Epithelial cell of proximal tubule (primary cell): ENCODE measurements around the gene PCP4L1. TPM values are rescaled to one million over a fixed set of nuclear protein-coding genes. Genes with fewer than 3 reads are reported as not detected.
"Not testable (repeated sequence)": the region's sequence is repeated elsewhere in the genome, so short reads cannot be mapped to it uniquely, and the experiment has no call there.

Source experiments
- DNase-seq: peaks from one replicate; pipeline ENCODE4 v3.0.0-alpha.2; 2011; ENCODE audit warnings: low read depth
- H3K4me3 ChIP-seq: 2 replicates; pipeline ENCODE4 v1.5.1; 2011; ENCODE audit warnings: low read depth, mild to moderate bottlenecking, low read length
- CTCF ChIP-seq: conservative IDR thresholded peaks from 2 replicates; pipeline ENCODE4 v1.5.1; 2012; ENCODE audit warnings: low read depth, mild to moderate bottlenecking, low read length
- total RNA-seq: library from RNA; depleted of rRNA; stranded (reverse); fragments of >200 nt; gene quantifications from 2 replicates; pipeline ENCODE4 v1.2.3, GENCODE V29; 2015

PCP4L1 gene
- total RNA-seq, 1 donor from 2014 or later: 0.35 TPM

- no peak for TF ChIP-seq CTCF
- no peak for DNase-seq
- no peak overlapping the region for H3K4me3 ChIP-seq
Observed at GRCh38 chr1:161307230-161307768, 48.8 kb downstream of the PCP4L1 start.

- H3K4me3 ChIP-seq: no peak overlapping the region
- DNase-seq: no peak
- no peak for TF ChIP-seq CTCF
Observed at GRCh38 chr1:161307892-161308638, 49.5 kb downstream of the PCP4L1 start.

- no peak for TF ChIP-seq CTCF
- H3K4me3 ChIP-seq: no peak within 1 kb of the TSS
- DNase-seq: no peak
Observed at GRCh38 chr1:161309868-161310267, 51.3 kb downstream of the PCP4L1 start, which contains the start of gene MPZ. Gene MPZ (minus strand): TSS chr1:161309968. CDS start chr1:161309905, 63 bp downstream.

- no peak overlapping the region for H3K4me3 ChIP-seq
- TF ChIP-seq CTCF: no peak
- DNase-seq: peak; percentile 78
Observed at GRCh38 chr1:161311595-161312181, 53.1 kb downstream of the PCP4L1 start.

GRCh38 chr1:161313554-161314200 is 55.1 kb downstream of the PCP4L1 start:
- peak overlapping the region; percentile 66 for H3K4me3 ChIP-seq
- TF ChIP-seq CTCF: no peak
- no peak for DNase-seq

GRCh38 chr1:161314201-161314981 is 55.8 kb downstream of the PCP4L1 start, which contains the start of gene SDHC:
Gene SDHC (plus strand): TSS chr1:161314381. CDS start chr1:161314406, 25 bp downstream.
- peak; percentile 72 for TF ChIP-seq CTCF
- H3K4me3 ChIP-seq: peak within 1 kb of the TSS; percentile 66
- DNase-seq: peak; percentile 44

- not testable (repeated sequence) for DNase-seq, H3K4me3 ChIP-seq
Observed at GRCh38 chr1:161315841-161316674, 57.5 kb downstream of the PCP4L1 start.
